Stimulated activated CD4-positive, alpha-beta T cell treated with anti-CD3 and anti-CD28 coated beads, Interleukin-4, amount 100 ng/mL, for 1 hour (primary cell): ENCODE results near the gene ABHD12B.
"Not testable (repeated sequence)": the region's sequence is repeated elsewhere in the genome, so short reads cannot be mapped to it uniquely, and the experiment has no call there.

Experiments
- DNase-seq: peaks from one replicate; pipeline ENCODE4 v3.0.0-alpha.2; 2020

ABHD12B gene

DNA sequence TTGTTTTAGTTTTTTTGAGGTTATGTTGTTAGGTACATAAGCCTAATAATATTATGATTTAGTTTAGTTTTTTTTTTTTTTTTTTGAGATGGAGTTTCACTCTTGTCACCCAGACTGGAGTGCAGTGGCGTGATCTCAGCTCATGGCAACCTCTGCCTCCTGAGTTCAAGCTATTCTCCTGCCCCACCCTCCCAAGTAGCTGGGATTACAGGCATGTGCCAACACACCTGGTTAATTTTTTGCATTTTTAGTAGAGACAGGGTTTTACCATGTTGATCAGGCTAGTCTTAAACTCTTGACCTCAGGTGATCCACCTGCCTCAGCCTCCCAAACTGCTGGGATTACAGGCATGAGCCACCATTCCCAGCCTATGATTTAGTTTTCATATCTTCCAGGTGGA is 25.2 kb downstream of the ABHD12B start:
- not testable (repeated sequence) for DNase-seq

DNA sequence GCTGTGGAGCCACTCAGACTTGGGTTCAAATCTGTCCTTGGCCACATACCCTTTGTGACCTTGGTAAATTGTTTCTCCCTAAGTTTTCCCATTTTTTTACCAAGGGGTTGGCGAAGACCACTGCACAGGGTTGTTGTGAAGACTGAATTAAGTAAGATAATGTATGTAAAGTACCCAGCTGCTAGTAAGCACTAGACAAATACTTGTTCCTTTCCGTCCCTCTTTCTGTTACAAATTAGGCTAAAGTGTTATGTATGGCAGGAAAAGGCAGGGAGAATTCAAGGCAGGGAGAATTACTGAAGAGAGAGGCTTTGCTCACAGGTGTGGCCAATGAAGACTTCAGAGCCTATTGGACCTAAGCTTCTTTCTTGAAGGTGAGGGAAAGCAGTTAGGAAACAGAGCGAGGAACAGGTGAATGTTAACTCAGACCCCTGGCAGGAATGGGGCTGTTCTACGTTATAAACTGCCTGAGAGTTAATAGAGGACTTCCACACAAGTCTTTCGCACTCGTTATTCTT is 25.9 kb downstream of the ABHD12B start:
- no peak for DNase-seq

DNA sequence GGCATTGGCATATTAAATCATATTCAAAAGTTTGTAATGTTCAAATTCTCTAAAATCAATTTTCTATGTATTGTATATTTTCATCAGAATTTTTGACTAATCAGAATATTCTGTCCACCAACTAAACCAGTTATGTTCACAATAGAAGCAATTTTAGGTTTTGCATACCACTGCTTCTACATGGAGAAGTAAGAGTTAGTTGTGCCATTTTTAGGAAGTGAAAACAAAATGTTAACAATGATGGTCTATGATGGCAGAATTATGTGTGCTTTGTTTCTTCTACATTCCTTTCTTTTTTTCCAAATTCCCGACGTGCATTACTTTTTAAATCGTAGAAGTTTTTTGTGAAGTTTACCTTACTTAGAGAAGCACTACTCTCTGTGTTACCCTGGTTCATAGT is 29.5 kb downstream of the ABHD12B start:
- DNase-seq, result no peak

DNA sequence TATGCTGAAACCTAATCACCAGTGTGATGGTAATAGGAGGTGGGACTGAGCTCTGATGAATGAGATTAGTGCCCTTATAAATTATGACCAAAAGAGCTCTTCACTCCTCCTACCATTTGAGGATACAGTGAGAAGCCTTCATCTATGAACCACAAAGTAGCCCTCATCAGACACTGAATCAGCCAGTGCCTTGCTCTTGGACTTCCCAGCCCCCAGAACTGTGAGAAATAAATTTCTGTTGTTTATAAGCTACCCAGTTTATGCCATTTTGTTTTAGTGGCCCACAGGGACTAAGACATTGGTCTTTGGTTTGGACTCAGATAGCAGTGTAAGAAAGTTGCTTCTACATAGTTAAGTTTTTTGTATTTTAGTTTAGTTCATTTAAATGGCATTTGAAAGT is 32.9 kb downstream of the ABHD12B start:
- no peak for DNase-seq

DNA sequence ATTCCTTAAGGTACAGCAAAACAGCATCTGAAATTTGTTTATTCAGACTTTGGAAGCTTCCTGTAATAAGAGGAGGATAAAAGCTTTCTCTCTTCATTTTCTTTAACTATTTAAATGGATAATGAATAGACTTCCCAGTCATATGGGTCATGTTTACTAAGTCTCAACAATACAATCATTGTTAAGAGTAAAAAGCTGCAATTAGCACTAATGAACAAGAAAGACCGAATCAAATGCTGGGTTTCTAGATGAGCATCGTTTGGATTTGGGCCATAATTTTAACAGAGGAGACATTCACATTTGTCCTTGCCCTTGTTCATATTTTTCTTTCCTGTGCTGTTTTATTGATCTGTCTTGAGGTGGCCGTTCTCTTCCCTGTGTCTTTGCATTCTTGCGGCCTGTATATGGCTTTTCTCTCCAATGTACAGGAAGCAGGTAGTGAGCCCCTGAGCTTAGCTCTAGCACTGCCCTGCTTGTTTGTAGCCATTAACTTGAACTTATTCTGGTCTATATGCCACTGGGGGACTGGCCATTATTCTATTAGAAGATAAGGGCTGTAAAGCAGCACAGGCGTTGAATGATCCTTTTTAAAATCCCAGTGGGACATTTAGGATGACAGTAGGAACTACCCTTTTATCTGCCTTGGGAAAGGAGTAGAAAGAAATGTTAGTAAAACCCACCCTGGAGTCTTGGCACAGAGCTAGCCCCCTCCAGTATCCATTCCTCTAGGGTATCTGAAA is 34.6 kb downstream of the ABHD12B start:
- DNase-seq, result no peak

DNA sequence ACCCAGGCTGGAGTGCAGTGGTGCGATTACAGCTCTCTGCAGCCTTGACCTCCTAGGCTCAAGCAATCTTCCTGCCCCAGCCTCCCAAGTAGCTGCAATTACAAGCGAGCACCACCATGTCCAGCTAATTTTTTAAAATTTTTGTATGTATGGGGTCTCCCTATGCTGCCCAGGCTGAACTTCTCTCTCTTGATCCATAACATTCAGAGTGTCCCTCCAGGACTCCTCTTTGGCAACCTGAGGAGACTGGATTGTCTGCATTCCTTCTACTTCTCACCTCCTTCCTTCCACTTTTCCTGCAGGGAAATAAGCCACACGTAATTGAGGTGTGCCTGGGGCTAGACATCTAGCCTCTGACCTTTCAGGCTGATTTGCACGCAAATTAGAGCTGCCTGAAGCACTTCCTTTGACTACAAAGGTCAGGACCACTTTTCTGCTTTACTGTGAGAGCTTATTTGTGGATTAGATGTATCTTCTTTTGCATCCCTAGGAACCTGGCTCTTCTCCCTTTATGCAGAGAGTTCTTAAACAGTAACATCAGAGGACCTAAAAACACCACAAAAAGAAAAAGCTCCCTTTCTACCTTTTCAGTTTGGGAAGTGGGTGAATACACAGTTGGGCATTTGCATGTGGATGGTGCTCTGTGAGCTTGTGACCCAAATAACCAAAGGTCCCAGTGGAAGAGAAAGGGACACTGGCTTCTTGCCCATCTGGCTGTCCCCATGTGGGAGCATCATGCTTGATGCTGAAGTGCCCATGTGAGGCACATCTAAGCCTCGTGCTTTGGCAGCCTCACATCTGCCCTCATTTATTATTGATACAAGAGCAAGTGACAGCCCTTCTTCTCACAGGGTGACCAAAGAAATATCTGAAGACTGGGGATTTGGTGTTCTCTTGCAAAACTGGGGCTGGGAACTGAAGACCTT is 38.9 kb downstream of the ABHD12B start:
- DNase-seq, result no peak

DNA sequence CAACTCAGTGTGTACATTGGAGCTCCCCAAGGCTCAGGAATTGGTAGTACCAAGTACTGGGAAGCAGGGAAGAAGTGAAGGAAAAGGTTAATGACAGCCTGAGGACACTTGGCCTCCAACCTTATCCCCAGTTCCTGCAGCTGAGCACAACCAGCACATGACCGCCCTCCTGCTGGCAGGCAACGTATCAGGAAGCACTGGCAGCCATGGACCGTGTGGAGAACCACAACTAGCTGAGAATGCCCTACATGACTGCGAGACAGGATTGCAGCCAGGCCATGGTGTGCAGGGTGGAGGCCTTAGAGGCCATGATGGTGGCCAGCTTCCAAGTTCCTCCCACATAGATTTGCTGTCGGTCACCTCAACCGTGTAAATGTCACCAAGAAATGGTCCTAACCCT is 45.6 kb downstream of the ABHD12B start:
- no peak for DNase-seq

DNA sequence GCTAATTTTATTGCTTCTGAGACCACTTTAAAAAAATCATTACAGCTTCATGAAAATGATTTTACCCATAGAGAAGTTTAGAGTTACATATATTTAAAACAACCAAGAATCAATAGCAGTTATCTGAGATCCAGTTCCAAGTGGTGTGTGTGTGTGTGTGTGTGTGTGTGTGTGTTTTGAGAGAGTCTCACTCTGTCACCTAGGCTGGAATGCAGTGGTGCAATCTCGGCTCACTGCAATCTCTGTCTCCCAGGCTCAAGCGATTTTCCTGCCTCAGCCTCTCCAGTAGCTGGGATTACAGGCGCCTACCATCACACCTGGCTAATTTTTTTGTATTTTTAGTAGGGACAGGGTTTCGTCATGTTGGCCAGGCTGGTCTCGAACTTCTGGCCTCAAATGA is 47.7 kb downstream of the ABHD12B start:
- not testable (repeated sequence) for DNase-seq

DNA sequence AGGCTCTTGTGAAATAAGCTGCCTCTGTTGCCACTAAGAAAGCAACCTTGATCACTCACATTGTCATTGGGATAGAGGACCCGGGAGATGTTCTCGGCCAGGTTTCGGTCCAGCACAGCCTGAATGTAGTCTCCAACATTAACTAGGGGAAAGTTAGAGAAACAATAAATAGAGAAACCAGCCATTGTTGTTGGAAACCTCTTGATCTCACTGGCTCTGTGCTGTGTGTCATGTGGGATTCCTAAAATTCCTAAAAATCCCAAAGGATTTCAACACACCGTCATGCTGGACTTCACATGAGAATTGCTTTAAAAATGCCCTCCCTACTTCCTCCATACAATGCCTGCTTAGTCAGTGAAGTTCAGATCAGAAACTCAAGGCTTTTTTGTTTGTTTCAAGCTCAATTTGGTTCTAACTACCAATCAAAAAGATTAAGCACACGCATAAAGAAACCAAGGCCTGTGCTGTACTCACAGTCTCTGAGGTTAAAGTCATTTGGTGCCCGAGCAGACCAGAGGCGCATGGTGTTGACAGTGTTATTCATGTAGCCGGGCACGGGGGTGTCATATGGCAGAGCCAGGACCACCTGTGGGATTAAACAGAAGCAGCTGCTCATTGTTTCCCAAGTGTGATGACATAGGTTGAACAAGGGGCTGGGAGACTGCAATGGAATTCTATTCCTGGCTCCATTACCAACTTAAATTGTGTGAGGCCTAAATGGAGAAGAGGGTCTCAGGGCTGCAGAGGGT is 48.8 kb downstream of the ABHD12B start:
- no peak for DNase-seq

DNA sequence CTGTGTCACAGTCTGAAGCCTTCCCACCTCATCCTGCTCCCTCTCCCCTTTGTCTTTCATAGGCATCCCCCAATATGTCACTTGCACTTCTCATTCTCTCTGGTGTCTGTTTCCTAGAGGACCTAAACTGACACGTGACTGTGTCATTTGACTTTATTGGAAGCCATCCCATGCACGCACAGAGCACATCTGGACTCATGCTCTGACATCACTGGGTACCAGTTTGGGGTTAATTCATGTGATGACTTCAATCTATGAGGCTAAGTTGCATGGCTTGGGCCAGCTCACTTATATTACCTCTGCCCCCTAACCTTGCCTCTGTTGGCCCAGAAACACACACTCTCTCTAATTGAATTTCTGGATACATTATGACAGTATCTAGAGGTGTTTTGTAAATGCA is 51.0 kb downstream of the ABHD12B start:
- no peak for DNase-seq

DNA sequence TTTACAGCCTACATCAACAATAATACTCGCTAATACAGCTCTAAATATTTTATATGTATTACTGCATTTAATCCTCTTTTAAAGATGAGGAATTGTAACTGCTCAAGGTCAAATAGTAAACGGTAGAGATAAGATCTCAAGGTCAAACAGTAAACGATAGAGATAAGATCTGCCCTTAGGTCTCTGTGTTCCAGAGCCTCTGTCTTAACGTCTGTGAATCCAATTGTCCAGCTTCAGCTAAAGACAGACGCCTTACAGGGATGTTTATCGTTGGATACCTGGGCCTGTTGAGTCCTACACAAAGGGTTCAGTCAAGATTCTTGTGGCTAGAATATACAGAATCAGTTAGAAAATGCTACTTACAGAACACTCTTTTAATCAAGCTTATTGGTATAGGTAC is 52.4 kb downstream of the ABHD12B start:
- no peak for DNase-seq

DNA sequence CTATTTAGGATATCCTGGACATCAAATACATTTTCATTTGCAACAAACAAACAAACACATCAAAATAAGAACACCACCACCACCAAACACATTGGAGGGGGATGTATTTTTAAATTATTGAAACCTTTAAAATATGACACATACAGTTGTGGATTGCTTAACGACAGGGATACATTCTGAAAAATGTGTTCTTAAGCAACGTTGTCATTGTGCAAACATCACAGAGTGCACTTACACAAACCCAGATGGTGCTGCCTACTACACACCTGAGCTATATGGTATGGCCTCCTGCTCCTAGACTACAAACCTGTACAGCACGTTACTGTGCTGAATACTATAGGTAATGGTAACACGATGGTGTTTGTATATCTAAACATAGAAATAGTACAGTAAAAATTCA is 53.0 kb downstream of the ABHD12B start:
- no peak for DNase-seq

DNA sequence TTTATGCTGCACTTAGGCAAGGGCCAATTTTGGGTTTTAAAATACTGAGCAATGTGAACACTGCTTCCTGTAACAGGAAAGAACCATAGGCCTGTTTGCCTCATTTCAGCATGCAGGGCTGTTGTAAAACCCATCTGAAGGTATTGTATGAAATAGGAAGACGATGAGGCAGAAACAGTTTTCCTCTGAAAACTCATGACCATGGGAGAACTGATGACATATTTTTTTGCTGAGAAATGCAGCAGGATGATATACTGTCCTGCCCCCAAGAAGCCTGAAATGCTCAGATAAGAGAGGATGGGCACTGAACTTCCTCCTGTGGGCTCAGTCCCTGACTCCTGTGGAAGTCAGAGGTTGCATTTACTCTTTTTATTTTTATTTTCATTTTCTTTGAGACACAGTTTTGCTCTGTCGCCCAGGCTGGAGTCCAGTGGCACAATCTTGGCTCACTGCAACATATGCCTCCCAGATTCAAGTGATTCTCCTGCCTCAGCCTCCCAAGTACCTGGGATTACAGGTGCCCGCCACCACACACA is 55.1 kb downstream of the ABHD12B start:
- no peak for DNase-seq

DNA sequence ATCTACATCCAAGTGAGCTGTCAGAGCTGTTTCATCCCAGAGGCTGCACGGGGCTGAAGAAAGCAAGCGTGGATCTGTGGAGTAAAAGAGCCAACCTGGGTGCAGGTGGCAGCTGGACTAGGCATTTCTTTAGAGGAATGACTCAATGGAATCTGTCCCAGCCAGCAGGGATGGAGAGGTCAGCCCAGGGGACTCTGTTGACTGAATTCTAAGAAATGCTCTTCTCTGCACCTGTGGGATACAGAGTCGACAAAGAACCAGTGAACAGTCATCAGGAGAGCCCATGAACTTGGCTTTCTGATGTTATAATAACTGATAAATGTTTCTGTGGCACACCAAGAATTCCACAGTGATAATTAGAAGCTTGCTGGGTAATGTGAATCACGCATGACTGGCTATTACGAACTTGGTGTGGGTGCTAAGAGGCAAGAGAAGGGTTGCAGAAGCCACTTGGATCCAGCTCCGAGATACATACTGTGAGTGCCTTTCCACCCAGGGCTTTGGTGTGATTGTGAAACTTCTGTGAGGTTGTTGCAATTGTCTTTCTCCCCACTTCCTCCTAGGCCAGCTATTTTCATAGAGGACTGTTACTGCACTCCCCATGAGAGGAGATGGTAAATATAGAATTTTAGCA is 56.3 kb downstream of the ABHD12B start:
- DNase-seq, result no peak

DNA sequence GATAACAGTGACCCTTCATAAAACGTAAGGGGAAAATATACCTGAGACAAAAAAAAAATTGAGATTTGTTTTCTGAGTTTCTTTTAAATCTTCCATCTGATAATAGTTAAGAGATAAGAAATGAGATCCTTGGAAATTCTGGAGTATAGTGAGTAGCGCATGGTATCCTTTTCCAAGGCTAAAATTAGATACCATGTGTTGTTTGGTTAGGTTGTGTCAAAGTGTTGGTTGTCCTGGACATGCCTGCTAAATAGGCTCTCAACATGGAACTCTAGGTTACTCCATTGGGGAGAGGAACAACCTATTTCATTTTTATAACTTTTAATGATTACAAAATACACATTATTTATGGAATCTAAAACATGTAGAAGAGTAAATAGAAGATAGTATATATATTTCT is 57.7 kb downstream of the ABHD12B start:
- DNase-seq, result no peak

DNA sequence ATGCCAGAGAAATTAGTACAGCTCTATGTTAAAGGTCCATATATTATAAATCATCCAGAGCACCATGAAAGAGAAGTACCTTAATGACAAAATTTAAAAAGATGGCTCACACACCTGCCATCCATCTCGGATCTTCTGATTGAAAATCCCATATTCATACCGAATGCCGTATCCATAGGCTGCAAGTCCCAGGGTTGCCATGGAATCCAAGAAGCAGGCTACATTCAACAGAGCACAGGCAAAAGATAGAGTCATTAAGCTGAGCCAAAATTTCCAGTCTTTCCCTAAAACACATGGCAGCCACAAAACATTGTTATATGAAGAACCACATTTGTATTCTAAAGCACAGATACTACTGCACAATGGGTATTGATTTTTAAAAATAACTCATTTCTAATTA is 59.7 kb downstream of the ABHD12B start:
- DNase-seq, result no peak

DNA sequence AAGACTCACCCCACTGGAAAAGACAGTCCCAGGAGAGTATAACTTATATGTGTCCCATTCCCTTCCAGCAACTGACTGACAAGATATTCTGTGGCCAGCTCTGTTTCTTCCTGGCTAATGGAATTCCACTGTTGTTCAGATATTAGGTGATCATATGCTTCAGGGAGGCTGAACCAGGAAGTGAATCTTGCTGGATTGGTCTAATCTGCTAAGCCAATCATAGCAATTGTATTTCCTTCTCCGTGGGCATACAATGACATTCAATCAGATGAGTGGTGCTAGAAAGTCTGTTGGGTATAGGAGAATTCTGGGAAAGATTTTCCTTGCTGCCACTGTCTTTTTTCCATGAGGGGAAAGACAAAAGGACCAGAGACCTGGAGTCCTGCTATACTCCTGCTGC is 60.3 kb downstream of the ABHD12B start:
- DNase-seq, result no peak

DNA sequence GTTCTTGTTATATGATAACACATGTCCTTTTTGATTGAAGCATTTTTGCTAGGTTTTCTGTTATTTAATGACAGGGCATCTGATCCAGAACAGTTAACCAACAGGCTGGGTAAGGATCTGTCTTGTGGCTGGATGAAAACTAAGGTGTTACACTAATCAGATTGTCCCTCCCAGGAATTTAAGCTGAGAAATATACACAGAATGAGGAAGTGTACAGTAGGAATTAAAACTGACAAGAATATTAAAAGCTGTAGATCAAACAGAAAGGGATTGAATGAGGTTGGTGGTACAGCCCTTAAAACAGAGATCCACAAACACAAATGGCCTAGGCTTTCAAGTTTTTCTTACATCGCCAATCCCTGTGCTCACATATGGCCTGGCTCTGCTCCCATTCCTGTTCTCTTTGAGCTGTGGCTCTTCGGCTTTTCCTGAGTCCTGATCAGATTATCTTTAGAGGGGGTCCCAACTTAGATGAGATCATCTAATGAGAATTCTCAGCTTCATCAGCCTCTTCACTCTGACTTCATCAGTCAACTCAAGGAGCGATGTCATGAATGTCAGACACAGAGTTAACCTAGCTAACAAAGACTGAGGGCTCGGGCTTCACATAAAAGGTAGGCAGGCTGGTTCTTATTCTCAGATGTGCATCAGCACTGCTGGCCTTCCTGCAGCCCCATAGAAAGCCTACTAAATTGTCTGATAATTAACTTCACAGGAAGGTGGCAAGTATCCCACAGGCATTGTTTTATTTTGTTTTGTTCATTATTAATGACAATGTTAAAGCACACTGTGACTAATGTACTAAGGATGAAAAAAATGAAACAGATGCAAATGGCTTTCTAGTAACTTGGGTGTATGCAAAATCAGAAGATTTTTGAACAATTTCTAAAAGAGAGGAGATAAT is 61.0 kb downstream of the ABHD12B start:
- no peak for DNase-seq

DNA sequence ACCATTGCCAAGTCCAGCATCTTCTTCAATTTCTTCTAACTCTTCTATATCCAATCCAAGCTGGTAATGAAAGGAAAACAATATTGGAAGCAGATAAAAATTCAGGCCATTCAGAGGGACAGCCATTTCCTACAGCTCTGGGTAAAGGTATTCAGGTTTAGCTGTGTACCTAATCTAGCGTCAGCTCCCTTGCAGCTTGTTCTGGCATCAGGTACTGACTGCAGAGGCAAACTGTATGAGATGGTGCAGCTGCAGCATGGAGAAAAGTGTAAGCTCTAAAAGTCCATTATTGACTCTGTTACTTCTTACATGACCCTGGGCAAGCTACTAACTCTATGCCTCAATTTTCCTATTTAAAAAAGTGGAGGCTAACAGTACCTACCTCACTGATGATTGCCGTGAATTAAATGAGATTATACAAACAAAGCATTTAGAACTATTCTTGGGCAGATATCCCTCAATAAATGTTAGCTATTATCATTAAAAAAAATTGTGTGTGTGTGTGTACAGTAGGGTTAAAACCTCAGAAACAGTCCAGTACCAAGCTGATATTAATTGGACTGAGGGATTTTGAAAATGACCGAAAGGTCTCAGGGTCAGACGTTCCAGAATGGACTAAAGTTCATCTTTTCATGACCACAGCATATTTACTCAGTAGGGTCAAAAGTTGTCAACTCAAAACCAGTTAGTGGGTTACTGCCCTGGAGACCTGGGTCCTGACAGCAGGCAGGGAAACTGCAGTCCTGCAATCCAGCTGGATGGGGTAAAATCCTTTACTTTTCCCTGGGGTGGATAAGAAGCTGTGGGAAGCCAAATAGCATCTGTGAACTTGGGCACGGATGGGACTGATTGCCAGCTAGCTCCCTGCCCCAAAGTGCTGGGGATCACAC is 63.5 kb downstream of the ABHD12B start:
- no peak for DNase-seq

DNA sequence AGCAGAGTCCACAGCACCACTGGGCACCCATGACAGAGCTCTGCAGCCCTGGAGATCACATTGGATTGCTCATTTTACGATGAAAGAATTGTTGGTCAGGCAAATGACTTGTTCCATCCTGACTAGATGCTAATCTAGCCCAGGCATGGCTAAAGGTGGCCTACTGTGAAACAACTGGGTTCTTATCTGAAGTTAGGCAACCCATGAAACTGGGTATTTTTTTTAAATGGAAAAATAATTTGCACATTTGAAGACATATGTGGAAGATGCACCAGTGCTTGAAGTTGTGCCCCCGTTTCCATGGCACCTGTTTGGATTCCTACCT is 64.1 kb downstream of the ABHD12B start:
- DNase-seq, result no peak

DNA sequence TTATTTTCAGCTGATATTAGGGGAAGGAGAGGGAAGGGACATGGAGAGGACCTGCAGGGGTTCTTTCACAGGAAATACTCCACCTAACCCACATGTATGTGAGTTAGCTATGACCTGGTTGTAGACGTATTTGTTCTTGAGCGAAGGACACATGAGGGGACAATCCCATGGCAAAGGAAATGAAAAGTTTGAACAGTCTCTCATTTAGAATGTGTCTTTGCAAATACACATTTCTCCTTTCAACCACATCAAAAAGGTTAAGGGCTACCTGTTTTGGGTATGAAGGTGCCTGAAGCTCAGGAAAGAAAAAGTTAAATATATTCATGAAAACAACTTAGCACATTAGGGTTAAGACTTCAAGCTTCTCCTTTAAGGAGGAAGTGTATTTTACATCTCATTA is 65.0 kb downstream of the ABHD12B start:
- no peak for DNase-seq
